Thymus (tissue), 11 donors: ENCODE results near the gene APC2. TPM values are rescaled to one million over a fixed set of nuclear protein-coding genes. Genes with fewer than 3 reads are reported as not detected.

Source experiments
- DNase-seq, 9 donors: peaks; one replicate each; pipeline ENCODE4 v3.0.0-alpha.2; 2013; ENCODE audit warnings: low spot score in 9 of 9, low read depth in 6 of 9, missing footprints in 1 of 9
- H3K27ac ChIP-seq, 2 donors: one replicate each; pipeline ENCODE4 v1.5.1; 2013; ENCODE audit warnings: control low read depth in 1 of 2, low read depth in 1 of 2, low read length in 1 of 2, mild to moderate bottlenecking in 1 of 2, moderate library complexity in 1 of 2
- H3K27me3 ChIP-seq, 2 donors: one replicate each; pipeline ENCODE4 v1.5.1; 2013; ENCODE audit warnings: low read length in 1 of 2; ENCODE audit not compliant: control insufficient read depth in 2 of 2, insufficient read depth in 1 of 2
- H3K36me3 ChIP-seq, 2 donors: one replicate each; pipeline ENCODE4 v1.5.1; 2013; ENCODE audit warnings: low read length in 1 of 2, mild to moderate bottlenecking in 1 of 2, moderate library complexity in 1 of 2; ENCODE audit not compliant: control insufficient read depth in 2 of 2, insufficient read depth in 2 of 2
- H3K4me1 ChIP-seq, 2 donors: one replicate each; pipeline ENCODE4 v1.5.1; 2013; ENCODE audit warnings: low read length in 2 of 2; ENCODE audit not compliant: control insufficient read depth in 2 of 2, insufficient read depth in 2 of 2
- H3K4me3 ChIP-seq, 2 donors: one replicate each; pipeline ENCODE4 v1.5.1; 2013; ENCODE audit warnings: low read length in 2 of 2, control low read depth in 1 of 2, mild to moderate bottlenecking in 1 of 2
- H3K9me3 ChIP-seq, 2 donors: one replicate each; pipeline ENCODE4 v1.5.1; 2013; ENCODE audit warnings: low read length in 1 of 2, mild to moderate bottlenecking in 1 of 2; ENCODE audit not compliant: control insufficient read depth in 2 of 2, insufficient read depth in 1 of 2
- WGBS: extraction: QIAGEN DNeasy Blood & Tissue Kit; methylation state at CpG from one replicate; pipeline ENCODE4 v1.1.7; 2013; 5-methylcytosine and 5-hydroxymethylcytosine counted together
- polyA plus RNA-seq: library from polyadenylated mRNA; stranded (reverse); fragments of 200-250 nt; gene quantifications from one replicate; pipeline ENCODE4 v1.2.3, GENCODE V29; 2013
- total RNA-seq: library from RNA; stranded (reverse); fragments of 120-200 nt; gene quantifications from one replicate; pipeline ENCODE4 v1.2.4, GENCODE V29; 2013
- donor health status: healthy.

Gene APC2
- total and polyA plus RNA-seq, 2 donors: 0.05 to 0.11 TPM

DNA sequence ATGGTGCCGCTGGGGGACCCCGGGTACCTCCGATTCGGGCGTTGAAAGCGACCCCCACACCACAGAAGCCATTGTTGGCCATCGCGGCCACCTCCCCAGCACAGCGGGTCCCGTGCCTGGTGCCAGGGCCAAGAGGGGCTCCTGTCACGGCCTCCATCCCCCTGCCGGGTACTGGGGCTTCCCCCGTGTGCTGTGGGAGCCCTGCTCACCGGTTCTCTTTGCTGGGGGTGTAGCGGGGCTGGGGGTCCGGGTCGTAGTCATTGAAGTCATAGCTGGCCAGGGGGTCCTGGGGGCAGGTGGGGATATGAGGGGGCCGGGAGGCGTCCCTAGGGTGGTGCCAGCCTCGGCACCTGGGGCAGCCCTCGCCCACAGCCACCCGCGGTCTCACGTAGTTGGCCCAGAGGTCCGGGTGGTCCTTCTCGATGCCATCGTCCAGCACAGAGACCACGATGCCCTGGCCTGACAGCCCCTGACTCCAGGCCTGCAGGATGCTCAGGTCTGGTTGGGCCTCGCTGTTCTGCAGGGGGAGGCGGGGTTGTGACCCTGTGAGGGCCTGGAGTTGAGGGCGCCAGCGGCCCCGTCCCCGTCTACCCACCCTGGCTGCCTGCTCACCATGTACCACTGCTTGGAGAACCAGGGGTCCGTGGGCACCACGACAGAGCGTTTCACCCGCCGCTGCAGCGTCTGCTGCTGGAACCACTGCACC, 37.8 kb downstream of the APC2 start:
- H3K36me3 ChIP-seq: no peaks in the 10 kb centered on the region
- no peak overlapping the region for H3K4me3 ChIP-seq
- H3K27ac ChIP-seq: no peak overlapping the region
- 85% methylated on average over 40 of the region's 40 CpGs for WGBS
- peaks cover 12 to 21% of the 10 kb centered on the region in 2 donors for H3K27me3 ChIP-seq
- no peak for DNase-seq
- H3K4me1 ChIP-seq: peaks cover 11 to 32% of the 10 kb centered on the region in 2 donors
- no peaks in the 10 kb centered on the region for H3K9me3 ChIP-seq

DNA sequence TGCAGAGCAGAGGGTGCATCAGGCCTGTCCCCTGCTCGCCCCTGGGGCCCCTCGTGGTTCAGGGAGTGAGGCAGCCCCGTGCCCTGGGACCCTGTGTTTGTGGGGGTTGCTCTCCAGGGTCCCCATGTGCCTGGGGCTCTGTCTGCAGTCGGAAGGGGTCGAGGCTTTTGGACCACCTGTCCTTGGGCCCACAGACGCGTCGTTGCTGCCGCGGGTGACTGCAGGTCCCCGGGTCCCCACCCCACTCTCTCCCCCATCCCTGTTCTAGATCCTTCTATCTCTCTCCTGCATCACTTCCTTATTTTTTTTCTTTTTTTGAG, 38.3 kb downstream of the APC2 start:
- WGBS: 72% methylated on average over 11 of the region's 11 CpGs

DNA sequence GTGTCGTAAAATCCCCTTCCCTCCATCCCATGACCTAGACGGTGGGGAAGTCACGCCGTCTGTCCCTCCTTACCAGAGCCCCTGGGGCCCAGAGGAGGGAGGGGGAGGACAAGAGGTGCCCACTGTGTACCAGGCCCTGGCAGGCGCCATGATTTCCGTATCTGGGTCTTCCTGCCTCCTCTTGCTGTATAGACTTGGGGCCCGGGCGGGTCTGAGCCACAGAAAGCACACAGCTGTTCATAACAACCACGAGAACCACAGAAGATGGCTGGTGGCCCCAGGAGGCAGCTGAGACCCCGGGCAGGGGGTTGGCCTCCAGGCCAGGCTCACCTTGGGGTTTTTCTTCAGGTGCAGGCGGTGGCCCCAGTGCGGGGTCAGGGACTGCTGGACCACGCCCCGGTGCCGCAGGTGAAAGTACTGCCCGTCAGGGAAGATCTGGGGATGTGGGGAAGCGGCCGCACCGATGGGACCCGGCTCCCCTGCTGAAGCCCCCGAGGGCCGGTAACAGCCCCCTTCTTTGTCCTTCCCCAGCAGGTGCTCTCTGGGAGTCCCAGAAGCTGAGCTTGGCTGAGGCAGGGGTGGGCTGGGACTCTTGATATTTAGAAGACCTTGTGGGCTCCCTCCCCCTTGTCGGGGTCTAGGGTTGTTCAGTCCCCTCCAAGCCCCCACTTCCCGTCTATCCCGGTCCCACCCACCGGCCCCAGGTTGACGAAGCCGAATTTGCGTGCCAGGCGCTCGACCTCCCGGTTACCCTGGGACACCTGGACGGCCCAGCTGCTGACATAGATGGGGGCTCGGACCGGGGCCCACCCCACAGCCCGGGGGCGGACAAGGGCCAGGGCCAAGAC, 39.8 kb downstream of the APC2 start:
- 12% methylated on average over 37 of the region's 37 CpGs for WGBS

More for the DNA sequence above, 38.3 kb downstream of the APC2 start:
- DNase-seq: no peak
- no peak overlapping the region for H3K27ac ChIP-seq
- H3K4me3 ChIP-seq: no peak overlapping the region
- no peaks in the 10 kb centered on the region for H3K36me3 ChIP-seq
- H3K4me1 ChIP-seq: peaks cover 11 to 32% of the 10 kb centered on the region in 2 donors
- H3K9me3 ChIP-seq: no peaks in the 10 kb centered on the region
- peaks cover 15 to 26% of the 10 kb centered on the region in 2 donors for H3K27me3 ChIP-seq

DNA sequence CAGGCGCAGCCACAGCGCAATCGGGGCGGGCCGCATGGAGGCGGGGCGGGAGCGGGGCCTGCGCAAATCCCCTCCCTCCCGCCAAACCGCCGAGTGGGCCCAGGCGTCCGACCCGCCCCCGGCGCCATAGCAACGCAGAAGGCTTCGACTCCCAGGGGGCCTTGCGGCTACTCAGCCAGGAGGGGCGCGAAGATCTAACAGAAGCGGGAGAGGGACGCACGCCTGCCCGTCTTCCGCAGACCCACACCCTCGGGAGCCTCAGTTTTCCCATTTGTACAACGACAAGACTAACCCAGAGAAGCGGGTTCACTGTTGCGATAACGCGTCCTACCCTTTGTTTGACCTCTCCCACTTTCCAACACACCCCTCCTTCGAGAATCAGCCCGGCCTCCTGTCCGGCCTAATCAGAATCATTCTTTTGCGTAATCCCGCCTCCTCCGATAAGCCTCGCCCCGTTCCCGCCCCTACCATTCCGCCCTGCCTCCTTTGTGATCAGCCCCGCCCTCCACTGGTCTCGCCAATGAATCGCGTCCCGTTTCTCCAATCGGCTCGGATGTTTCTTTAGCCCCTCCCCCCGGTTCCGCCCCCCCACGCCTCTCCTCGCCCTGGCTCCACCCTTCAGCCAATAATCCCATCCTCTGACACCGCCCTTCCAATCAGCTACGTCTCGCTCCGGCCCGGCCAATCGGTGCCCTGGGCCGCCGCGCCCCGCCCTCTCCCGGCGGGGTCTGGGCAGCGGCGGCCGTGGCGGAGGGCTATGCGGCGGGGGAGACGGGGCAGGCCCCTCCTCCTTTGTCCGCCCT, 40.6 kb downstream of the APC2 start, which contains the start of gene PCSK4:
Gene PCSK4 (minus strand): TSS at position 40 of the 803 bp plus-strand sequence. CDS start 4 bp downstream, at position 36.
- Histone ChIP-seq H3K9me3 (no peaks in the 10 kb centered on the region), H3K36me3 (no peaks in the 10 kb centered on the region), H3K27me3 (peaks cover 15 to 47% of the 10 kb centered on the region in 2 donors), H3K27ac (peak within 1 kb of the TSS; percentile 77 to 80), H3K4me1 (peaks cover 11 to 32% of the 10 kb centered on the region in 2 donors), H3K4me3 (peak within 1 kb of the TSS; percentile 64 to 70)
- peak; percentile 91 to 98 (median 95) for DNase-seq
- under 1% methylated on average over 74 of the region's 74 CpGs for WGBS

More for the DNA sequence above, 39.8 kb downstream of the APC2 start:
- H3K4me3 ChIP-seq: peak overlapping the region; percentile 64 to 70
- DNase-seq: peak in 5 of 9 donors; percentile 41 to 83 (median 56)
- no peaks in the 10 kb centered on the region for H3K36me3 ChIP-seq
- H3K27ac ChIP-seq: peak overlapping the region; percentile 77 to 80
- H3K27me3 ChIP-seq: peaks cover 15 to 39% of the 10 kb centered on the region in 2 donors
- H3K4me1 ChIP-seq: peaks cover 11 to 32% of the 10 kb centered on the region in 2 donors
- H3K9me3 ChIP-seq: no peaks in the 10 kb centered on the region

DNA sequence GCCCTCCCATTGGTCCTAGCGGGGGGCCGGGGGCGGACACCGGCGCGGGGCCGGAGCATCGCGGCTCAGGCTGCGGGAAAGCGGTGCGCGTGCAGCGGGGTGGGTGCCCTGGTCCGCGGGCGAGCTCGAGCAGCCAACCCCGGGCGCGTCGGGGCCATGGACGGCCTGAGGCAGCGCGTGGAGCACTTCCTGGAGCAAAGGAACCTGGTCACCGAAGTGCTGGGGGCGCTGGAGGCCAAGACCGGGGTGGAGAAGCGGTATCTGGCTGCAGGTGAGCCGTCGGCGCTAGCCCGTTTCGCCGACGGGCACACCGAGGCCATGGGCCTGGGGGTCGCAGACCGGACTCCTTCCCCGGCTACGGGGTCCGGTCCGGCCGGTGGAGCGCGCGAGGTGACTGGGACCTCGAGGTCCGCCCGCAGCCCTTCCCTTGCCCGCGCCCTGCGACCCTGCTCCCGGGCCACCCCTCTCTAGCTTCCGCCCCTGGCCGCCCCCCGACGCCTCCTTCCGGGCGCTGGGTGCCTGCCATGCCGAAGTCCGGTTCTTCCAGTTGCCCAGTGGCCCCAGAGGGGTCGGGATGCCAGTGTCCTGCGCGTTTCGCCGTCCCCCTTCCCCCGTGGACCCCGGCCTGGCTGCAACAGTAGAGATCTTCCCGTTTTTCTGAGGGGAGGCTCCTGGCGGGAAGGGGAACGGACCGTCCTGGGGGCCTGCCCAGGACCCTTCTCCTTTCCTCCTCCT, 41.4 kb downstream of the APC2 start, which contains the start of gene REEP6:
Gene REEP6 (plus strand): TSS at position 68 of the 735 bp plus-strand sequence. CDS start 89 bp downstream, at position 157.
- WGBS: 4% methylated on average over 73 of the region's 73 CpGs
- Histone ChIP-seq H3K36me3 (no peaks in the 10 kb centered on the region), H3K27ac (peak within 1 kb of the TSS; percentile 77 to 80), H3K27me3 (peaks cover 15 to 49% of the 10 kb centered on the region in 2 donors), H3K4me1 (peaks cover 11 to 32% of the 10 kb centered on the region in 2 donors), H3K9me3 (no peaks in the 10 kb centered on the region), H3K4me3 (peak within 1 kb of the TSS; percentile 64 to 70)
- no peak for DNase-seq

DNA sequence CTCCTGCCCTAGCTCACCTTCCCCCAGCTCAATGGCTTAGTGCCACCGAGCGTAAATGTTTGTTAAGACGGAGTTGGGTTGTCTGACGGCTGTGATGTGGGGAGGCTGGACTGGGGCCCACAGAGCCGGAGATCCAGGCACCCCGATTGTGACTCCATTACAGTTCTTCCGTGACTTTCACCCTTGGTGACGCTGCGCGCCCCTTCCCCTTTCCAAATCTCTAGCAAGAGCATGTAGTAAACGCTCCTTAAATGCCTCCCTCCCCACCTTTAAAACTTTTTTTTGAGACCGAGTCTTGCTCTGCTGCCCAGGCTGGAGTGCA, 41.9 kb downstream of the APC2 start:
- WGBS: 73% methylated on average over 12 of the region's 12 CpGs
- peaks cover 15 to 53% of the 10 kb centered on the region in 2 donors for H3K27me3 ChIP-seq
- no peak overlapping the region for H3K4me3 ChIP-seq
- peaks cover 11 to 32% of the 10 kb centered on the region in 2 donors for H3K4me1 ChIP-seq
- H3K27ac ChIP-seq: no peak overlapping the region
- DNase-seq: no peak
- H3K9me3 ChIP-seq: peaks cover 0 to 1% of the 10 kb centered on the region in 2 donors
- H3K36me3 ChIP-seq: no peaks in the 10 kb centered on the region

DNA sequence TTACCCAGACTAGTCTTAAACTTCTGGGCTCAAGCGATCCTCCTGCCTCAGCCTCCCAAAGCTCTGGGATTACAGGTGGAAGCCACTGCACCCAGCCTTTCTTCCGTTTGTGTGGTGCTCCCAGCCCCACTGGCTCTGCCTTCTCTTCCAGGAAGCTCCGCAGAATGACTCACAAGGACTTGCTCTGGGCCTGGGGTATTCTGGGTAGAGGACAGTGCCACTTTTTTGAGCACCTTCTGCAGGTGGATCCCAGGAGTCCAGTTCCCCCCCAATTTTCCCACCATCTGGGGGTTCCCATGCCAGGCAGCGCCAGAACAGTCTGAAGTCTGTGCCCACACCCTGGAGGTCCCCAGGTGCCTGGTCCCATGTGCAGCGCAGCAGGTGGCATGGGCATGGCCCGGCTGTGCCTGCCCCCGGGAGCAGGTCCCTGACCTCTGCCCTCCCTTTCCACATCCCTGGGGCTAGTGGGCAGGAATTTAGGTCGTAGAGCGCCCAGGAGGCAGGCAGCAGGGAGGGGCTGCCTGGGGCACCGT, 42.6 kb downstream of the APC2 start:
- WGBS: 93% methylated on average over 10 of the region's 10 CpGs
- H3K27ac ChIP-seq: no peak overlapping the region
- no peak for DNase-seq
- peaks cover 11 to 32% of the 10 kb centered on the region in 2 donors for H3K4me1 ChIP-seq
- no peak overlapping the region for H3K4me3 ChIP-seq
- peaks cover 15 to 60% of the 10 kb centered on the region in 2 donors for H3K27me3 ChIP-seq
- peaks cover 0 to 1% of the 10 kb centered on the region in 2 donors for H3K9me3 ChIP-seq
- no peaks in the 10 kb centered on the region for H3K36me3 ChIP-seq
